OCI-LY1 (cell line): ENCODE data around the gene RBL2.

Experiments
- H2AFZ ChIP-seq: fragments of 200-600 bp; sonication (generic), shearing (Covaris generic); 2 replicates; pipeline ENCODE4 v1.6.0; 2014; ENCODE audit warnings: antibody characterized with exemption, mild to moderate bottlenecking, low read length
- H3F3A ChIP-seq: fragments of 200-600 bp; sonication (generic), shearing (Covaris generic); 2 replicates; pipeline ENCODE4 v1.6.0; 2014; ENCODE audit warnings: mild to moderate bottlenecking, antibody characterized with exemption, low read length, moderate library complexity; ENCODE audit not compliant: insufficient read depth
- H3K27ac ChIP-seq: fragments of 200-600 bp; sonication (generic); 2 replicates; pipeline ENCODE4 v1.5.1; 2014; ENCODE audit warnings: low read length, mixed run types, mild to moderate bottlenecking, low read depth; ENCODE audit not compliant: poor library complexity, severe bottlenecking
- H3K27me3 ChIP-seq: fragments of 200-600 bp; sonication (generic); 2 replicates; pipeline ENCODE4 v1.6.0; 2014; ENCODE audit warnings: antibody characterized with exemption, mild to moderate bottlenecking, low read length, moderate library complexity; ENCODE audit not compliant: insufficient read depth
- H3K36me3 ChIP-seq: fragments of 200-600 bp; sonication (generic); 2 replicates; pipeline ENCODE4 v1.6.1; 2014; ENCODE audit warnings: mild to moderate bottlenecking, antibody characterized with exemption, low read length, moderate library complexity, mixed read lengths; ENCODE audit not compliant: insufficient read depth
- H3K4me1 ChIP-seq: fragments of 200-600 bp; sonication (generic); 2 replicates; pipeline ENCODE4 v1.5.1; 2014; ENCODE audit warnings: mild to moderate bottlenecking, low read length, moderate library complexity; ENCODE audit not compliant: insufficient read depth, severe bottlenecking
- H3K4me2 ChIP-seq: fragments of 200-600 bp; sonication (generic), shearing (Covaris generic); 2 replicates; pipeline ENCODE4 v1.6.1; 2014; ENCODE audit warnings: low read length
- H3K4me3 ChIP-seq: fragments of 200-600 bp; sonication (generic); 2 replicates; pipeline ENCODE4 v1.5.1; 2014; ENCODE audit warnings: low read length, low read depth, mild to moderate bottlenecking, mixed read lengths; ENCODE audit not compliant: poor library complexity, severe bottlenecking
- H3K79me2 ChIP-seq: fragments of 200-600 bp; shearing (Covaris generic); 2 replicates; pipeline ENCODE4 v1.6.1; 2016; ENCODE audit warnings: mixed run types, low read length, mixed read lengths; ENCODE audit not compliant: insufficient read depth
- H3K9ac ChIP-seq: fragments of 200-600 bp; sonication (generic), shearing (Covaris generic); 2 replicates; pipeline ENCODE4 v1.6.1; 2014; ENCODE audit warnings: mild to moderate bottlenecking, low read length, mixed read lengths
- H3K9me2 ChIP-seq: fragments of 200-600 bp; sonication (generic), shearing (Covaris generic); 2 replicates; pipeline ENCODE4 v1.6.1; 2014; ENCODE audit warnings: low read depth, mild to moderate bottlenecking, low read length, mixed read lengths
- H3K9me3 ChIP-seq: fragments of 200-600 bp; shearing (Covaris generic); 2 replicates; pipeline ENCODE4 v1.6.1; 2014; ENCODE audit warnings: low read length, mixed read lengths
- H4K20me1 ChIP-seq: fragments of 200-600 bp; sonication (generic), shearing (Covaris generic); 2 replicates; pipeline ENCODE4 v1.6.0; 2016; ENCODE audit warnings: mild to moderate bottlenecking, low read length; ENCODE audit not compliant: insufficient read depth
- CTCF ChIP-seq: fragments of 200-600 bp; sonication (generic), shearing (Covaris generic); IDR thresholded peaks from 2 replicates; pipeline ENCODE4 v1.5.1; 2017; ENCODE audit warnings: mild to moderate bottlenecking, antibody characterized with exemption, low read length, moderate library complexity, mixed read lengths
- EZH2 ChIP-seq: fragments of 200-600 bp; sonication (generic), shearing (Covaris generic); IDR thresholded peaks from 2 replicates; pipeline ENCODE4 v1.8.0; 2017; ENCODE audit warnings: borderline replicate concordance, mixed run types, mild to moderate bottlenecking, antibody characterized with exemption, low read length, moderate library complexity, mixed read lengths

RBL2 gene

GRCh38 chr16:53476867-53477266, 42.6 kb downstream of the RBL2 start:
- no peak overlapping the region for H2AFZ ChIP-seq
- no peaks in the 10 kb centered on the region for H3K4me1 ChIP-seq
- no peaks in the 10 kb centered on the region for H3K9me3 ChIP-seq
- TF ChIP-seq EZH2 = no peak
- H3K36me3 ChIP-seq = peaks cover 92% of the 10 kb centered on the region
- no peak overlapping the region for H3K4me3 ChIP-seq
- no peaks in the 10 kb centered on the region for H4K20me1 ChIP-seq
- no peak overlapping the region for H3K4me2 ChIP-seq
- no peaks in the 10 kb centered on the region for H3F3A ChIP-seq
- H3K9ac ChIP-seq = no peak overlapping the region
- no peaks in the 10 kb centered on the region for H3K27me3 ChIP-seq
- no peaks in the 10 kb centered on the region for H3K79me2 ChIP-seq
- H3K27ac ChIP-seq = no peak overlapping the region
- H3K9me2 ChIP-seq = no peaks in the 10 kb centered on the region

GRCh38 chr16:53478965-53479364, 44.7 kb downstream of the RBL2 start:
- Histone ChIP-seq H3K27ac (no peak overlapping the region), H3K4me1 (no peaks in the 10 kb centered on the region), H3K36me3 (peaks cover 91% of the 10 kb centered on the region), H3F3A (no peaks in the 10 kb centered on the region), H3K27me3 (no peaks in the 10 kb centered on the region), H3K79me2 (no peaks in the 10 kb centered on the region), H2AFZ (no peak overlapping the region), H4K20me1 (no peaks in the 10 kb centered on the region), H3K9me3 (no peaks in the 10 kb centered on the region), H3K4me3 (no peak overlapping the region), H3K9me2 (no peaks in the 10 kb centered on the region), H3K4me2 (no peak overlapping the region), H3K9ac (no peak overlapping the region)
- TF ChIP-seq CTCF = no peak
- TF ChIP-seq EZH2 = no peak

GRCh38 chr16:53480394-53480793, 46.1 kb downstream of the RBL2 start:
- Histone ChIP-seq H2AFZ (no peak overlapping the region), H4K20me1 (no peaks in the 10 kb centered on the region), H3K36me3 (peaks cover 95% of the 10 kb centered on the region), H3K9me2 (no peaks in the 10 kb centered on the region), H3K4me2 (no peak overlapping the region), H3K4me3 (no peak overlapping the region), H3K79me2 (no peaks in the 10 kb centered on the region), H3K27ac (no peak overlapping the region), H3F3A (no peaks in the 10 kb centered on the region), H3K27me3 (no peaks in the 10 kb centered on the region), H3K4me1 (no peaks in the 10 kb centered on the region), H3K9ac (no peak overlapping the region), H3K9me3 (no peaks in the 10 kb centered on the region)
- no peak for TF ChIP-seq CTCF
- no peak for TF ChIP-seq EZH2

GRCh38 chr16:53482123-53482522, 47.9 kb downstream of the RBL2 start:
- H3K9me3 ChIP-seq = peaks cover 7% of the 10 kb centered on the region
- H4K20me1 ChIP-seq = no peaks in the 10 kb centered on the region
- H3K27ac ChIP-seq = no peak overlapping the region

More at GRCh38 chr16:53482123-53482522, 47.9 kb downstream of the RBL2 start:
- Histone ChIP-seq H3K79me2 (no peaks in the 10 kb centered on the region), H3K36me3 (peaks cover 99% of the 10 kb centered on the region), H3F3A (no peaks in the 10 kb centered on the region), H3K9me2 (no peaks in the 10 kb centered on the region), H3K4me2 (no peak overlapping the region), H3K9ac (no peak overlapping the region), H3K4me1 (no peaks in the 10 kb centered on the region), H2AFZ (no peak overlapping the region), H3K27me3 (no peaks in the 10 kb centered on the region), H3K4me3 (no peak overlapping the region)
- no peak for TF ChIP-seq EZH2
